H9 (cell line): ENCODE results near the gene TCEA2. TPM values are rescaled to one million over a fixed set of nuclear protein-coding genes. Genes with fewer than 3 reads are reported as not detected.

Experiments used
- DNase-seq: peaks from one replicate; pipeline ENCODE4 v3.0.0-alpha.2; 2017
- H2AFZ ChIP-seq: one replicate; pipeline ENCODE4 v1.6.1; 2013; ENCODE audit warnings: mild to moderate bottlenecking, low read length, control low read depth, moderate library complexity
- H2AK5ac ChIP-seq: 2 replicates; pipeline ENCODE4 v1.6.1; 2013; ENCODE audit warnings: low read length, control low read depth, mixed read lengths; ENCODE audit not compliant: insufficient read length
- H2BK120ac ChIP-seq: one replicate; pipeline ENCODE4 v1.6.1; 2013; ENCODE audit warnings: low read depth, mild to moderate bottlenecking, low read length, control low read depth, inconsistent platforms; ENCODE audit not compliant: poor library complexity, severe bottlenecking
- H2BK12ac ChIP-seq: 2 replicates; pipeline ENCODE4 v1.6.1; 2013; ENCODE audit warnings: low read length, control low read depth, mixed read lengths, low read depth; ENCODE audit not compliant: insufficient read length
- H2BK15ac ChIP-seq: 2 replicates; pipeline ENCODE4 v1.6.1; 2013; ENCODE audit warnings: low read depth, low read length, control low read depth
- H2BK20ac ChIP-seq: one replicate; pipeline ENCODE4 v1.6.1; 2013; ENCODE audit warnings: low read depth, mild to moderate bottlenecking, low read length, control low read depth, inconsistent platforms; ENCODE audit not compliant: poor library complexity, severe bottlenecking
- H2BK5ac ChIP-seq: 2 replicates; pipeline ENCODE4 v1.6.1; 2013; ENCODE audit warnings: low read length, control low read depth, mixed read lengths; ENCODE audit not compliant: insufficient read length
- H3K14ac ChIP-seq: 2 replicates; pipeline ENCODE4 v1.6.1; 2013; ENCODE audit warnings: low read length, control low read depth; ENCODE audit not compliant: insufficient read depth
- H3K18ac ChIP-seq: 2 replicates; pipeline ENCODE4 v1.6.1; 2013; ENCODE audit warnings: low read depth, mild to moderate bottlenecking, mixed read lengths, low read length, control low read depth; ENCODE audit not compliant: insufficient read length
- H3K23ac ChIP-seq: 2 replicates; pipeline ENCODE4 v1.6.1; 2013; ENCODE audit warnings: low read length, control low read depth, mixed read lengths, low read depth; ENCODE audit not compliant: insufficient read length
- H3K23me2 ChIP-seq: 2 replicates; pipeline ENCODE4 v1.6.1; 2013; ENCODE audit warnings: low read depth, mild to moderate bottlenecking, mixed read lengths, low read length, control low read depth; ENCODE audit not compliant: insufficient read length, poor library complexity, severe bottlenecking
- H3K27ac ChIP-seq: 2 replicates; pipeline ENCODE4 v1.5.1; 2013; ENCODE audit warnings: low read length, control low read depth, mixed read lengths, low read depth; ENCODE audit not compliant: insufficient read length
- H3K27me3 ChIP-seq: 2 replicates; pipeline ENCODE4 v1.6.1; 2013; ENCODE audit warnings: low read length, control low read depth, inconsistent platforms; ENCODE audit not compliant: insufficient read depth
- H3K4ac ChIP-seq: 2 replicates; pipeline ENCODE4 v1.6.1; 2013; ENCODE audit warnings: low read depth, mild to moderate bottlenecking, control low read depth, inconsistent platforms, low read length, moderate library complexity
- H3K4me1 ChIP-seq: 2 replicates; pipeline ENCODE4 v1.6.1; 2013; ENCODE audit warnings: low read length, control low read depth, inconsistent platforms; ENCODE audit not compliant: insufficient read depth
- H3K4me2 ChIP-seq: 2 replicates; pipeline ENCODE4 v1.6.1; 2013; ENCODE audit warnings: low read length, control low read depth, mixed read lengths; ENCODE audit not compliant: insufficient read length, insufficient read depth
- H3K56ac ChIP-seq: 2 replicates; pipeline ENCODE4 v1.6.1; 2013; ENCODE audit warnings: low read depth, mild to moderate bottlenecking, mixed read lengths, low read length, control low read depth; ENCODE audit not compliant: insufficient read length
- H3K79me1 ChIP-seq: 2 replicates; pipeline ENCODE4 v1.6.1; 2013; ENCODE audit warnings: low read depth, mild to moderate bottlenecking, moderate library complexity, low read length, control low read depth, inconsistent platforms; ENCODE audit not compliant: insufficient read depth, poor library complexity, severe bottlenecking
- H3K79me2 ChIP-seq: 2 replicates; pipeline ENCODE4 v1.6.1; 2013; ENCODE audit warnings: low read length, control low read depth, inconsistent platforms; ENCODE audit not compliant: insufficient read depth
- H3K9ac ChIP-seq: 2 replicates; pipeline ENCODE4 v1.6.1; 2013; ENCODE audit warnings: low read length, control low read depth, mixed read lengths; ENCODE audit not compliant: insufficient read length; ENCODE audit errors: extremely low read depth
- H3K9me3 ChIP-seq: one replicate; pipeline ENCODE4 v1.6.1; 2013; ENCODE audit warnings: low read depth, low read length, inconsistent platforms; ENCODE audit not compliant: control insufficient read depth
- H3T11ph ChIP-seq: one replicate; pipeline ENCODE4 v1.6.1; 2013; ENCODE audit warnings: mild to moderate bottlenecking, low read length, control low read depth, inconsistent platforms
- H4K20me1 ChIP-seq: one replicate; pipeline ENCODE4 v1.6.1; 2013; ENCODE audit not compliant: control insufficient read depth, insufficient read length, insufficient read depth
- H4K5ac ChIP-seq: 2 replicates; pipeline ENCODE4 v1.6.1; 2013; ENCODE audit warnings: low read depth, mild to moderate bottlenecking, mixed read lengths, low read length, control low read depth; ENCODE audit not compliant: insufficient read length
- H4K8ac ChIP-seq: replicated peaks from 2 replicates; pipeline ENCODE4 v1.6.1; 2013; ENCODE audit warnings: low read length, control low read depth, mixed read lengths, low read depth; ENCODE audit not compliant: insufficient read length
- H4K91ac ChIP-seq: 2 replicates; pipeline ENCODE4 v1.6.1; 2013; ENCODE audit warnings: low read depth, mild to moderate bottlenecking, moderate library complexity, mixed read lengths, low read length, control low read depth; ENCODE audit not compliant: insufficient read length
- H3K27ac Mint-ChIP-seq, 3 experiments: 2 replicates in 2 of 3; 3 replicates in 1 of 3; pipeline ENCODE4 v1.8.0; 2020 to 2021; ENCODE audit warnings: mixed read lengths in 3 of 3, mild to moderate bottlenecking in 1 of 3, moderate library complexity in 1 of 3
- H3K27me3 Mint-ChIP-seq: 2 replicates; pipeline ENCODE4 v1.8.0; 2021; ENCODE audit warnings: low read depth, mild to moderate bottlenecking, moderate library complexity, mixed read lengths
- H3K36me3 Mint-ChIP-seq, 3 experiments: 2 replicates in 2 of 3; 3 replicates in 1 of 3; pipeline ENCODE4 v1.8.0; 2020 to 2021; ENCODE audit warnings: low read depth in 3 of 3, mixed read lengths in 3 of 3; ENCODE audit not compliant: insufficient read depth in 1 of 3
- H3K4me1 Mint-ChIP-seq, 2 experiments: 2 replicates each; pipeline ENCODE4 v1.8.0; 2020; ENCODE audit warnings: mixed read lengths in 2 of 2
- H3K4me3 Mint-ChIP-seq, 2 experiments: 2 replicates in 1 of 2; 3 replicates in 1 of 2; pipeline ENCODE4 v1.8.0; 2020 to 2021; ENCODE audit warnings: mild to moderate bottlenecking in 2 of 2, mixed read lengths in 2 of 2, moderate library complexity in 1 of 2
- H3K9me3 Mint-ChIP-seq, 2 experiments: 2 replicates in 1 of 2; 3 replicates in 1 of 2; pipeline ENCODE4 v1.8.0; 2020; ENCODE audit warnings: mild to moderate bottlenecking in 2 of 2, mixed read lengths in 2 of 2, moderate library complexity in 1 of 2
- WGBS: extraction: QIAGEN DNeasy Blood & Tissue Kit; methylation state at CpG from one replicate; pipeline ENCODE4 v1.1.7; 2013; ENCODE audit warnings: missing lambda C conversion rate, low lambda C conversion rate, mixed read lengths; ENCODE audit not compliant: insufficient read length; ENCODE audit errors: extremely low coverage; 5-methylcytosine and 5-hydroxymethylcytosine counted together
- total RNA-seq: library from RNA; stranded (reverse); gene quantifications from 2 replicates; pipeline ENCODE4 v1.2.1, GENCODE V29; 2021
- TF ChIP-seq, protein P1 (sequence below): fragments of 200-600 bp; sonication (generic); conservative IDR thresholded peaks from 3 replicates; pipeline ENCODE4 v1.8.0; 2021; ENCODE audit warnings: antibody characterized with exemption, mild to moderate bottlenecking

Gene TCEA2
- total RNA-seq, 1 experiment from 2014 or later = 51.7 TPM

DNA sequence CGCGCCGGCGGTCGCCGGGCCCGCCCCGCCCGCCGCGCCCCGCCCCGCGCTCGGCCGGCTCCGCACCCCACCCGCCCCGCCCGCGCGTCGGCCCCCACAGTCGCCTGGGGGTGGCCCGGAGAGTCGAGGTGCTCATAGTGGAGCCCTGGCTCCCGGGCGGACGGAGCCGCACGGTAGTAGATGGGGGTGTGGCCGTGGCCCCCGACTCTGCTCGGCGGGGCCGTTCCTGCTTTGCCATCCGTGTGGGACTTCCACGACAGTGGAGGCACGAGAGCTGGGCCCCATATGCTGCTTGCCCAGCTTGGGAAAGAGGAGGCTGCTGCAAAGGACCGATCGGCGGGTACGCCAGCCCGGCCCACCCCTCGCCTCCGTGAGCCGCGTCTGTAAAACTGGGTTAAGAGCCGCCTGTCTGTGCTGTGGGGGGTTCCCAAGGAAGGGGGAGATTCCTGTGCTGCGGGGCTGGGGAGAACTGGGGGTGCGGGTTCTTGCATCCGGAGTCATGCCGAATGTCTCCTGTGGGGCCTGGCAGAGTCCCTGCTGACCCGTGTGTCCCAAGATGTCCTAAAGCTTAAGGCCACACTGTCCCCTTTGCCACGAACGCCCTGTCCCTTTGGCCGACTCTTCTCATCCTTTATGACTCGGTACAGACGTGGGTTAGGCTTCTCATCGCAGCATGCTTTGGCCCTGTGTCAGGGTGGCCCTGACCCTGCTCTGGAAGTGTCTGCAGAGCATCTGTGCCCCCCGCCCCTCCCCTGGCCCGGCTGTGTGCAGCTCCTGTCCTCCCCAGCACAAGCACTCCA, 17.2 kb downstream of the TCEA2 start, which contains the start of gene OPRL1:
TSS of gene OPRL1 (plus strand) at position 70 of the 800 bp plus-strand sequence. CDS start 12,639 bp downstream, outside the sequence.
- Histone ChIP-seq H3K23me2 (peaks cover 20% of the 10 kb centered on the region), H3K23ac (no peak within 1 kb of the TSS), H3K27me3 (peaks cover 5% of the 10 kb centered on the region; the same call in 1 of the 2 replicates), H4K20me1 (no peaks in the 10 kb centered on the region), H3K56ac (no peak within 1 kb of the TSS), H3K4me2 (peak within 1 kb of the TSS; percentile 62), H3K4ac (no peak within 1 kb of the TSS), H2BK120ac (no peak within 1 kb of the TSS), H3K9ac (no peak within 1 kb of the TSS), H3K79me1 (no peaks in the 10 kb centered on the region), H3K4me1 (no peaks in the 10 kb centered on the region; the same call in 1 of the 2 replicates), H2AK5ac (no peak within 1 kb of the TSS), H2AFZ (no peak within 1 kb of the TSS), H4K5ac (no peak within 1 kb of the TSS), H3K27ac (no peak within 1 kb of the TSS), H3T11ph (no peak within 1 kb of the TSS), H2BK5ac (no peak within 1 kb of the TSS), H2BK15ac (no peak within 1 kb of the TSS), H4K91ac (no peak within 1 kb of the TSS), H2BK20ac (no peak within 1 kb of the TSS), H2BK12ac (no peak within 1 kb of the TSS), H4K8ac (no peak within 1 kb of the TSS), H3K79me2 (no peaks in the 10 kb centered on the region), H3K9me3 (no peaks in the 10 kb centered on the region), H3K14ac (no peak within 1 kb of the TSS), H3K18ac (no peak within 1 kb of the TSS)
- DNase-seq = no peak
- TF ChIP-seq, protein P1, sequence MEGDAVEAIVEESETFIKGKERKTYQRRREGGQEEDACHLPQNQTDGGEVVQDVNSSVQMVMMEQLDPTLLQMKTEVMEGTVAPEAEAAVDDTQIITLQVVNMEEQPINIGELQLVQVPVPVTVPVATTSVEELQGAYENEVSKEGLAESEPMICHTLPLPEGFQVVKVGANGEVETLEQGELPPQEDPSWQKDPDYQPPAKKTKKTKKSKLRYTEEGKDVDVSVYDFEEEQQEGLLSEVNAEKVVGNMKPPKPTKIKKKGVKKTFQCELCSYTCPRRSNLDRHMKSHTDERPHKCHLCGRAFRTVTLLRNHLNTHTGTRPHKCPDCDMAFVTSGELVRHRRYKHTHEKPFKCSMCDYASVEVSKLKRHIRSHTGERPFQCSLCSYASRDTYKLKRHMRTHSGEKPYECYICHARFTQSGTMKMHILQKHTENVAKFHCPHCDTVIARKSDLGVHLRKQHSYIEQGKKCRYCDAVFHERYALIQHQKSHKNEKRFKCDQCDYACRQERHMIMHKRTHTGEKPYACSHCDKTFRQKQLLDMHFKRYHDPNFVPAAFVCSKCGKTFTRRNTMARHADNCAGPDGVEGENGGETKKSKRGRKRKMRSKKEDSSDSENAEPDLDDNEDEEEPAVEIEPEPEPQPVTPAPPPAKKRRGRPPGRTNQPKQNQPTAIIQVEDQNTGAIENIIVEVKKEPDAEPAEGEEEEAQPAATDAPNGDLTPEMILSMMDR = no peak
- Mint-ChIP-seq H3K4me1 (peaks cover 32 to 43% of the 10 kb centered on the region in 2 experiments), H3K27ac (no peak within 1 kb of the TSS; a peak in 1 of 7 replicates), H3K36me3 (no peaks in the 10 kb centered on the region; a peak in 1 of 7 replicates), H3K9me3 (peaks cover 0 to 2% of the 10 kb centered on the region in 2 experiments; a peak in 1 of 5 replicates), H3K27me3 (peaks cover 43% of the 10 kb centered on the region), H3K4me3 (peak within 1 kb of the TSS; percentile 67 to 85)
- WGBS = no CpG with 5 or more reads among the region's 62 CpGs
